Body of pancreas (tissue), 4 donors: ENCODE data around the gene SPIRE2. TPM values are rescaled to one million over a fixed set of nuclear protein-coding genes. Genes with fewer than 3 reads are reported as not detected.
A peak's percentile ranks its signal among the peaks of the same experiment; 100 is the strongest.
"Not testable (repeated sequence)": the region's sequence is repeated elsewhere in the genome, so short reads cannot be mapped to it uniquely, and the experiment has no call there.

ENCODE experiments used
- ATAC-seq: fragments of 150-250 bp; one replicate; pipeline ENCODE4 v1.9.1; 2016
- DNase-seq, 4 donors: peaks; one replicate each; pipeline ENCODE4 v3.0.0-alpha.2; 2019
- H3K27ac ChIP-seq, 4 donors: fragments of 200-600 bp; sonication (generic); 1 replicate in 3 of 4; 2 replicates in 1 of 4; pipeline versions ENCODE4 v1.5.1 to v1.6.1; 2016 to 2019; ENCODE audit warnings: mild to moderate bottlenecking in 1 of 4, mixed read lengths in 1 of 4, moderate library complexity in 1 of 4
- H3K27me3 ChIP-seq, 2 donors: fragments of 200-600 bp; sonication (generic); one replicate each; pipeline ENCODE4 v1.6.0; 2016; ENCODE audit warnings: mild to moderate bottlenecking in 1 of 2
- H3K36me3 ChIP-seq, 2 donors: fragments of 200-600 bp; sonication (generic); replicated peaks in 1 of 2; 2 replicates each; pipeline ENCODE4 v1.5.1; 2016; ENCODE audit warnings: low read depth in 2 of 2; ENCODE audit not compliant: insufficient read depth in 1 of 2
- H3K4me1 ChIP-seq: fragments of 200-600 bp; sonication (generic); one replicate; pipeline ENCODE4 v1.6.0; 2016
- H3K4me3 ChIP-seq, 2 donors: fragments of 200-600 bp; sonication (generic); 1 replicate in 1 of 2; 2 replicates in 1 of 2; pipeline ENCODE4 v1.5.1; 2016 to 2019
- H3K9me3 ChIP-seq, 3 donors: fragments of 200-600 bp; sonication (generic); 1 replicate in 2 of 3; 2 replicates in 1 of 3; pipeline ENCODE4 v1.5.1; 2016
- CTCF ChIP-seq, 7 experiments: fragments of 450-650 bp in 4 of 7; fragments of 200-600 bp in 3 of 7; sonication (generic) in 3 of 7; IDR thresholded peaks; one replicate each; pipeline ENCODE4 v1.5.1; 2016 to 2019; ENCODE audit warnings: antibody characterized with exemption in 7 of 7
- POLR2A ChIP-seq, 3 donors: fragments of 450-650 bp; IDR thresholded peaks; one replicate each; pipeline ENCODE4 v1.6.1; 2016; ENCODE audit warnings: antibody characterized with exemption in 3 of 3, mild to moderate bottlenecking in 2 of 3
- WGBS, 2 donors: methylation state at CpG; one replicate each; pipeline ENCODE4 v1.1.5; 2017; 5-methylcytosine and 5-hydroxymethylcytosine counted together
- intact Hi-C: fragments of 100-400 bp; cut with DNase I; formaldehyde crosslinking; loops from one replicate; pipeline ENCODE4 v1.15.1; 2023
- total RNA-seq, 2 donors: library from RNA; depleted of rRNA; stranded (reverse); fragments of >200 nt; gene quantifications; one replicate each; pipeline ENCODE4 v1.1.0, GENCODE V29; 2016

SPIRE2 gene
- total RNA-seq, 2 donors from 2014 or later = 7.3 to 7.6 TPM

DNA sequence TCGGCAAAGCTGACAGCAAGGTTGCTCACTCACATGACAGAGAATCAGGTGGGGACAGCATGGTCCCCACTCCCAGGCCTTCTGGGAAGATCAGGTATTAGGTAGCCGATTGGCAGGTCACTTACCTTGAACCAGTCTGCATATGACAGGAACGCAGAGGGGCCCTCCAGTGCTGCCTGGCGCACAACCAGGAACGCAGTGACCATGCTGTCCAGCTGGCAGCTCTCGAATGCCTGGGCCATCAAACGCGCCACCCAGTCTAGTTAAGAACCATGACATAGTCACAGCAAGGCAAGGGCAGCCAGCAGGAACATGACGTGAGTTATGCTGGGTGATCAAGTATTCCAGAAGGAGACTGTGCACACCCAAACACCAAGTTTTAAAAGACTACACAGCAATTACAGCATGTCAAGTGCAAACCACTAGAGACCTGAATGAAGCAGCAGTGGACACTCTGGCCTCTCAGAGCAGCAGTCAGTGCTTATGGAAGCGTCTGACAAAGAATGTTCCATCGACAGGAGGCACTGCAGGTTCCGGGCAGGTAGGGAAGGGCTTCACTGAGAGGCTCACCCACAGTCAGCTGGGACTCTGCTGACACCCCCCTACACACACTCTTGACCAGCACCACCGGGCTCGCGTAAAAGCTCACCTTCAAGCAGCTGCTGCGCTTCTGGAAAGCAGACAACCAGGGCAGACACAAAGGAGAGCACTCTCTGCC lies 36.8 kb upstream of the SPIRE2 start:
- Histone ChIP-seq H3K36me3 (no peaks in the 10 kb centered on the region), H3K27me3 (no peaks in the 10 kb centered on the region), H3K27ac (no peak overlapping the region), H3K9me3 (no peaks in the 10 kb centered on the region), H3K4me3 (no peak overlapping the region), H3K4me1 (no peaks in the 10 kb centered on the region)
- WGBS, 2 donors = 92 to 94% methylated on average over 13 to 16 of the region's 16 CpGs
- intact Hi-C loops = loop anchor here (5.0 kb wide), 1 partner anchor 84 kb away; no protein-coding TSS in a partner anchor
- TF ChIP-seq CTCF (IDR thresholded peaks at IDR 0.05) (no peak), POLR2A (IDR thresholded peaks at IDR 0.05) (no peak)
- no peak for ATAC-seq
- no peak for DNase-seq

DNA sequence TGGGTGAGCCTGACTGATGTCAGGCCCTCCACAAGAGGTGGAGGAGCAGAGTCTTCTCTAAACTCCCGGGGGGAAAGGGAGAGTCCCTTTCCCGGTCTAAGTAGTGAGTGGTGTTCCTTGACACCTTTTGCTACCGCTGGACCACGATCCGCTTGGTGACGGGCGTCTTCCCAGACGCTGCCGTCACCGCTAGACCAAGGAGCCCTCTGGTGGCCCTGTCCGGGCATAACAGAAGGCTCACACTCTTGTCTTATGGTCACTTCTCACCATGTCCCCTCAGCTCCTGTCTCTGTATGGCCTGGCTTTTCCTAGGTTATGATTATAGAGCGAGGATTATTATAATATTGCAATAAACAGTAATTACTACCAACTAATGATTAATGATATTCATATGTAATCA lies 35.2 kb upstream of the SPIRE2 start:
- not testable (repeated sequence) for ATAC-seq, H3K36me3 ChIP-seq, H3K4me3 ChIP-seq, H3K9me3 ChIP-seq, H3K27me3 ChIP-seq, H3K4me1 ChIP-seq, H3K27ac ChIP-seq
- DNase-seq = peak; percentile 68 to 78 (median 74)
- 8 to 15% methylated on average over 10 to 12 of the region's 12 CpGs for WGBS, 2 donors
- peak; percentile 56 to 77 (median 58) for TF ChIP-seq CTCF (IDR thresholded peaks at IDR 0.05)
- intact Hi-C loops = loop anchor here (5.0 kb wide), 1 partner anchor 86 kb away; no protein-coding TSS in a partner anchor

DNA sequence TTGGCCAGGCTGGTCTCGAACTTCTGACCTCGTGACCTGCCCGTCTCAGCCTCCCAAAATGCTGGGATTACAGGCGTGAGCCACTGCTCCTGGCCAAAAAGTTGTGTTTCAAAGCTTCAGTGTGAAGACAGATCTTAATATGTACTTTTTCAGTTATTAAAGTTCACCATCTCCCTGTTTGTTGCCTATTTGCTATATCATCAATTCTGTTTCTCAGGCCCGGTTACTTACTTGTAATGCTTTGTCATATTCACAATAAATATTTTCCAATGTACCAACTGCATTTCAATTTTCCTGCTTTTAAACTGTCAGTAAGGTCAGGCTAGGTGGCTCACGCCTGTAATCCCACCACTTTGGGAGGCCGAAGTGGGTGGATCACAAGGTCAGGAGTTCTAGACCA lies 34.3 kb upstream of the SPIRE2 start:
- H3K36me3 ChIP-seq = no peaks in the 10 kb centered on the region
- no peak for DNase-seq
- no peaks in the 10 kb centered on the region for H3K27me3 ChIP-seq
- no peaks in the 10 kb centered on the region for H3K9me3 ChIP-seq
- H3K4me1 ChIP-seq = no peaks in the 10 kb centered on the region
- no peak overlapping the region for H3K27ac ChIP-seq
- intact Hi-C loops = loop anchor here (5.0 kb wide), 1 partner anchor 87 kb away; no protein-coding TSS in a partner anchor
- H3K4me3 ChIP-seq = no peak overlapping the region
- 87 to 96% methylated on average over 7 of the region's 7 CpGs for WGBS, 2 donors
- no peak for ATAC-seq
- no peak for TF ChIP-seq POLR2A (IDR thresholded peaks at IDR 0.05)
- TF ChIP-seq CTCF (IDR thresholded peaks at IDR 0.05) = no peak

GRCh38 chr16:89795676-89796075 lies 32.6 kb upstream of the SPIRE2 start:
- H3K27ac ChIP-seq = no peak overlapping the region
- no peak for DNase-seq
- ATAC-seq = no peak
- no peaks in the 10 kb centered on the region for H3K9me3 ChIP-seq
- H3K4me3 ChIP-seq = no peak overlapping the region
- H3K4me1 ChIP-seq = no peaks in the 10 kb centered on the region
- H3K27me3 ChIP-seq = no peaks in the 10 kb centered on the region
- no peaks in the 10 kb centered on the region for H3K36me3 ChIP-seq
- no peak for TF ChIP-seq CTCF (IDR thresholded peaks at IDR 0.05)
- no peak for TF ChIP-seq POLR2A (IDR thresholded peaks at IDR 0.05)
- 92 to 93% methylated on average over 4 to 5 of the region's 5 CpGs for WGBS, 2 donors
- intact Hi-C loops = no loop called here

DNA sequence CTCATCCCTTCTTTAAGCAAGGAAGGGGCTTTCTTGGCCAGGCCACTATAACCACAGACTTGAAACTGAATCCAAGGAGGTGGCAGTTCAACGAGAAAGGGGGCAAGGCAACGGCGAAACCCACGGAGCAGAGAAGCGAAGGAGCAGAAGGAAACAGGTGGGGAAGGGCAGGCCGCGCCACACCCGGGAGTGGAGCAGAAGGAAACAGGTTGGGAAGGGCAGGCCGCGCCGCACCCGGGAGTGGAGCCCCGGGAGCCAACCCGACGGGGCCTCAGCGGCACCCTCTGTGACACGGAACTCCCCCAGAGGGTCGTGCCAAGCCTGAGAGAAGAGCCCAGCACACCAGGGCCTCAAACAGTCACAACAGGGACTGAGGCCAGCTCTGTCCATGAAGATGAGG lies 32.2 kb upstream of the SPIRE2 start:
- 87 to 93% methylated on average over 18 of the region's 18 CpGs for WGBS, 2 donors
- TF ChIP-seq CTCF (IDR thresholded peaks at IDR 0.05) (no peak), POLR2A (IDR thresholded peaks at IDR 0.05) (no peak)
- ATAC-seq = no peak

More for the DNA sequence above, 32.2 kb upstream of the SPIRE2 start:
- H3K27ac ChIP-seq = no peak overlapping the region
- DNase-seq = no peak
- intact Hi-C loops = no loop called here
- no peaks in the 10 kb centered on the region for H3K36me3 ChIP-seq
- H3K27me3 ChIP-seq = no peaks in the 10 kb centered on the region
- no peaks in the 10 kb centered on the region for H3K9me3 ChIP-seq
- no peaks in the 10 kb centered on the region for H3K4me1 ChIP-seq
- H3K4me3 ChIP-seq = no peak overlapping the region
